H54 (cell line): ENCODE data around the gene DCAF6.

Experiments used
- DNase-seq: peaks from one replicate; pipeline ENCODE4 v3.0.0; 2011; ENCODE audit warnings: low spot score, mixed read lengths; ENCODE audit not compliant: insufficient read length
- FAIRE-seq: peaks from 3 replicates; lab custom pipeline; 2011; peaks lifted over from hg19 to GRCh38; lab: Jason Lieb, UNC
- POLR2A ChIP-seq: IDR thresholded peaks from 2 replicates; pipeline ENCODE4 v1.6.1; 2011; ENCODE audit warnings: low read depth, mild to moderate bottlenecking, low read length

DCAF6 gene

DNA sequence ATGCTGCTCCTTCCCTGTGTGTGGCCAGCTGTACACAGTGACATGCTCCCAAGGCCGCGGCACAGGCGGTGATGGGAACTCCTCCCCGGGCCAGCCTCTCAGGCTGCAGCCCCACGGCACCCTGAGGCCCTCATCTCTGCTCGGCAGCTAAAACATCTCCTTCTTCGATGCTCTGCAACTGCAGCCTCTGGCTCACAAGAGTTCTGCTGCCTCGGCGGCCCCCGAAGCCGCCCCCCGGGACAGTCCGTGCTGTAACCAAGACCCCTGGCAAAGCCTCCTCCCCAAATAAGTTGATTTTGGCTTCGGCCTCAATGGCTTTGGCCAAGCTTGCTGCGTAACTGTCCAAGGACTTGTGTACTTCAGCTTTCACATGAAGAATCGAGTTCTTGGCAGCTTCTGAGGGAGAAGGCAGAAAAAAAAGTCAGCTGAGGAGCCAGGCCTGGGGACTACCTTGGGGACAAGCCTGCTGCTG, 149.0 kb downstream of the DCAF6 start:
- FAIRE-seq = no peak
- DNase-seq = no peak
- no peak for TF ChIP-seq POLR2A

DNA sequence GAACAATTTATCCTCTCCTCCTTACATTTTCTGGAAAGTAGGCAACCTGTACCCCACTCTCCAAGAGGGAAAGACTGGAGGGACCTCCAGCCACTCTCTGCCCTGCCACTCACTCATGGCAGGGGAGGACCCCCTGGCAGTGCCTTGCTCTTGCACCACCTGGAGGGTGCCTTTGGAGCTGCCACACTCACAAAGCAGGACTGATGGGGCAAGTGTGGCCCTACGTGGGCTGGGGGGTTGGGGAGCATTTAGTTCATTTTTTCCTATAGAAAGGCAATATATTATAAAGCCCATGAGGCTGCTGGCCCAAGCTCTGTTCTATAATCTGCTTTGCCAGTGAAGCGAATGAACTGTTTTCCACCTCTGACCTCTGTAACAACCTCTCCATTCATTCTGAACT, 150.0 kb downstream of the DCAF6 start:
- DNase-seq (no peak), FAIRE-seq (no peak)
- TF ChIP-seq POLR2A = no peak

DNA sequence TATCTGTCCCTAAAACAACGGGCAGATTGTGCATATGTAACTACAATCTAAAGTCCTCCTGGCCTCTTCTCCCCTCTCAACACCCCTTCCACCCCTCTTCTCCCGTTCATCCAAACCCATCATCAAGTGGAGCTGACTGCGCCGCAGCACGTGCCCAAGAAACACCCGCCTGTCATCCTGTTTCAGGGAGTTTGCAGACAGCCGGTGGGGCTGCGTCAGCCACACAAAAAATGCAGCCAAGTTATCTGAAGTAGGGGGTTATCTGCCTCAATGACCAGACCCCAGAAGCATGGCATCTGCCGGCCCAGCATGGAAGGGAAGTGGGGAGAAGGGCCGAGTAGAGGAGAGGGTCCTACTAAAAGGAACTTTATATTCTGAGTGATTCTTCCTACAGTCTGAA, 151.2 kb downstream of the DCAF6 start:
- FAIRE-seq (no peak), DNase-seq (no peak)
- TF ChIP-seq POLR2A = no peak

DNA sequence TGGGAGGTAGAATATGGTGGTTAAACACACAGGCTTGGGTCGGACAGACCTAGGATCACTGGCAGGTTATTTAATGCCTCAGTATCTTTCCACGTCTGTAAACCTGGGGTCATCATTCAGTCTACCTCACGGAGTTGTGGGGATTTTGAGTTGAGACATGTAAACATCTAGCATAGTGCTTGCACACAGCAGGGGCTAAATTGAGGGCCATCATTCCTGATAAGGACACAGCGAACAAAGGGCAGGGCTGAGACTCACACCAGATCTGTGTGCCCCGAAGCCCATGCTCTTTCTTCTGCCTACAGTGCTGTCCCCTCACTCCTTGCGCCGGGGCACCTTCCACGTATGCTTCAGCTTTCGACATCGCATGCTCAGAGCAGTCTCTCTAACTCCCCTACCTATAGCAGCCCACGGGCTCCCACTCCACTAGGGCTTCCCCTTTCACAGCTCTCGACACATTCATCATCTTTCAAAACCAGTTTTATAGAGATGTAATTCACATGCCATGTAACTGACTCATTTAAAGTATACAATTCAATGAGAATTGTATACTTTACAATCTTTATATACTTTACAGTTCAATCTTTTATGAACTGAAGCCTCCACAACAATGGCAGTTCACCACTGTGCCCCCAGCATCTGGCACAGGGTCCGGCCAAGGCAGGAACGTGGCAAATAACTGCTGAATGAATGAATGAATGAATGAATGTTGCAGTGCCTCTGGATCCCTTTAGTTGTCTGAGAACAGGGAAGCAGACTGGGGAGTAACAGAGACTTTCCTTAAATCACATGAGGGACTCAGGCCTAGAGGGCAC, 152.2 kb downstream of the DCAF6 start:
- DNase-seq = no peak
- no peak for TF ChIP-seq POLR2A
- no peak for FAIRE-seq

DNA sequence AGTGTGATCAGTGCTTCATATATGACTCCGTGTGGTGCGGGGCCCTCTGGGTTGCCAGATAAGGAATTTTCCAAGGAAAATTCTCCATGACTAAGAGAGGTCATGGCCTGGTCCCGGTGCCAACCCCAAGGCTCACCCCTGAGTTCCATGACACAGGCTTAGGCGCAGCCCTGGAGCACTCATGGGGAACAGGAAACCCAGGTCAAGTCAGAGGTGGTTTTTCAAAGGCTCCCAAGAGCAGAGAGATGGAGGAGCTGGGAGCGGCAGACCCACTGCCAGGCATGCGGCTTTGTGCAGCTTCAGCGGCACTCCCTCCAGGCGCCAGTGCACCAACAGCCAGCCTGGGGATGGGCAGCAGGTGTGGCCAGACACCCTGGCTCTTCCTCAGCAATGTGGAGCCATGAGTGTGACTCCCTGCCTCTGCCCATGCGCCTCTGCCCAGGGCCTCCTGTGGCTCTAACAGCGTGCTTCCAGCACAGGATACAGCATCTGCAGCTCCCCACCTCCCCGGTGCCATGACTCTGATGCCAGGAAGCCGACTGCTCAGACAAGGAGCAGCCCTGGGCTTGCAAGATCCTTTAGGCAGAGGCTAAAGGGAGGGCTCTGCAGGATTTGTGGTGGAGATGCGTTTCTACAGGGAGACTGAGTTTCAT, 153.0 kb downstream of the DCAF6 start:
- DNase-seq (no peak), FAIRE-seq (no peak)
- no peak for TF ChIP-seq POLR2A

DNA sequence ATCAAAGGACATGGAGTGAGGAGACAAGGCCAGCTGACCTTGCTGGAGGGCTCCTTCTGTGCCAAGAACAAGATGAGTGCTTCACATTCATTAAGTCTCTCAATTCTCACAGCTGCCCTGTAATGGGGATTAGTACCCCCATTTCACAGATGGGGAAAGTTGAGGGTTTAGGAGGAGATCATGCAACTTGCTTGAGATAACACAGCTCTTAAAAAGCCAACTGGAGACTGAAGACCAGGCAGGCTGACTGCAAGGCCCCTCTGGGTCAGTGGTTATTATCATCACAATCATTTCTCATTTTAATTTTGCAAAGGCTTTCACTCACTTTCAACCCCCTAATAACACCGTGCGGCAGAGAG, 153.5 kb downstream of the DCAF6 start:
- DNase-seq (no peak), FAIRE-seq (no peak)
- TF ChIP-seq POLR2A = no peak

DNA sequence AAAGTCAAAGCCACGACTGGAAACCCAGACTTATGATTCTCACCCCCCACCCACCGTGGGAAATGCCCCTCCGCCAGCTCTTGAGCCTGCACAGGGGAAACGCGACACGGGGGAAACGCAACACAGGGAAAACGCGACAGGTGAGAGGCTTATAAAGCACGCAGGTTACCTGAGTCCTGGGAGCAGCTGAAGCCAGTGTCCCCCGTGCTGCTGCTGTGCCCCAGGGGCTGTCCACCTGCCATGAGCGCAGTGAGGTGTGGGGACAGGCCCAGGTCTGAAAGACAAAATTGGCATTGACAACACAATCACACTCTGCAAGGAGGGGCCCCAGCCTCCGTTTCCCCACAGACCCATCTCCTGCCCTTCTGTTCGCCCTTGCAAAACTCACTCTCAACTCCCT, 153.9 kb downstream of the DCAF6 start:
- no peak for TF ChIP-seq POLR2A
- FAIRE-seq (no peak), DNase-seq (no peak)

DNA sequence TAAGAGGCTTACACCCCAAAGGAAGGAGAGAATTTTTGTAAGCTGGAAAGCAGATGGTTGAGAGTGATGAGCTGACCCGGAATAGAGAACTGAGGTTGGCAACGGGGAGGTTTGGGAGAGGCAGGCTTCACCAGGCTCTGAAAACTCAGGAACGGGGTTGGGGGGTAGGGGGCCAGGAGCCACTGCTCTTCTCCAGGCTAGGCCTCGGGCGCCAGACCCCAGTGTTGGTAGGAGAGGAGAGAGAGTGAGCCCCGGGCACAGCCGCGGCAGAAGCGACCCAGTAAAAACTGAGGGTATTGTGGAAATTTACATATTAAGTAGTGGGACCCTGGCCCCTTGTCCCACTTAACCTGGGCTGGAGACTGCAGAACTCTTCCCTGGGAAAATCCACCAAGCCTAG, 154.6 kb downstream of the DCAF6 start:
- TF ChIP-seq POLR2A = no peak
- DNase-seq = no peak
- no peak for FAIRE-seq

DNA sequence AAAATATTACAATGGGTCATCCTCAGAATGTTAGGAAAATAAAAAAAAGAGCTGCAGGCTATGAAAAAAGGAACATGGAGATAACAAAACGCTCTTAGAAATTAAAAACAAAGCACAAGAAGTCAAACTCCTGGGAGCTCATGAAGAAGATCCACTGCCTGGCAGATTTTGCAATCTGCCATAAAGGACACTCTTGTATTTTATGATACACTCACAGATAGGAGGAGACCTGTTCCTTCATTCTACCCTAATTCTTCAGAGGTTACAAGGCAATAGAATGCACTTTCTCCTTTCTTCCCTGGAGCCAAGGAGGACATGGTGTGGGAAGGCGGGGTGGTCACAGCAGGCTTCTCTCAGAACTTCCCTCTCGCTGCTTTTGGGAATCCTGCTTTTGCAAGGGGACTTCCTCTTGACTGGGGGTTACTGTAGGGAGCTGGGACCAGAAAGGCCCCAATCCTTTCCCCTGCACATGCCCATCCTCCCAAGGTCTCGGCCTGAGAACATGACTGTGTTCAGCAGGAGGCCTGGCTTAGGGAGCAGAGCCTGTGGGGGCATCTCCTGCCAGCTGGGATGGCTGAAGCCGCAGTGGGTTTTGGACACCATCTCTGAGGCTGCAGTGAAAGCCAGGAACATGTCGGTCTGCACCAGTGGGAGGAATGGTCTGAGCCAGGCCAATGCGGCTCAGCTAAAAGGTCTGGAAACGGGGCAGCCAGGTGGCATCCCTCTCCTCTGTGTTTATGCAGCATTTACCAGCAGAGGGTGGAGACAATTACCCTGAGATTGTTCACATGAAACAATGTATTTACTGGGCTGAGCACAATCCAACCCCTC, 155.5 kb downstream of the DCAF6 start:
- TF ChIP-seq POLR2A = 0 out of 2 replicates have a peak, but pooled peaks have one; percentile 12
- DNase-seq (no peak), FAIRE-seq (no peak)

DNA sequence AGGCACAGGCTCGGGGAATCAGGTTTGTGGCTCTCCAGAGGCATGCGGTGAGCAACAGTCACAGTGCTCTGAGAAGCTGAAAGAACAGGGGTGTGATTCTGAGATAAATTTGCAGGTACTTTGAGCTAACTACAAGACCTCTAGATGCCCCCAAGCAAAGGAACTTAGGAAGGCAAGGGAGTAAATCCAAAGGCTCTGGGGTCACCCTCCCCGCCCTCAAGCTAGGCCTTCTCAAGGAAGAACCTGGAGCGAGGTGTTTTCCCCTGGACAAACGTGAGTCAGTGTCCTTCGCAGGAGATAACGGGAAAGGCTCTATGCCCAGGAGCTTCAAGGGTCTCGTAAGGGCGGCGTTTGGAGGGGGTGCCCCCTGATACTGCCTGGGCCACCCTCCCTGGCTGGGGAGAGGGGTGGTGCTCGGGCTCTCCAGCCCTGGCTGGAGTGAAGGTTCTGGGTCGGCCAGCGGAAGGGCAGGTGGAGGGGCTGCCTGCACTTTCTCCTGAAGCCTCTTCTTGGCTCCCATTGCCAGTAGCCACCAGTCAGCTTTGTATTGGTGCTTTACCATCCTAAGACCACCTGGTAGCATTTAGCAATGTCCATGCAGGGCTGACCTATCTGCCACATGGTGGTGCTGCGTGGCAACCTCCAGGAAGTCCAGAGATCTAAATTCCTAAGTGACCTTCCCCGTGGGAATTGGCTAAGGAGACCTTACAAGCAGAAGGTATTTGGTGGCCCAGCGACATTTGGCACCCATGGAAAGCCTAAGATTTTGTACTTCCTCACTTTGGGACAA, 156.3 kb downstream of the DCAF6 start:
- no peak for FAIRE-seq
- no peak for TF ChIP-seq POLR2A
- DNase-seq = no peak

DNA sequence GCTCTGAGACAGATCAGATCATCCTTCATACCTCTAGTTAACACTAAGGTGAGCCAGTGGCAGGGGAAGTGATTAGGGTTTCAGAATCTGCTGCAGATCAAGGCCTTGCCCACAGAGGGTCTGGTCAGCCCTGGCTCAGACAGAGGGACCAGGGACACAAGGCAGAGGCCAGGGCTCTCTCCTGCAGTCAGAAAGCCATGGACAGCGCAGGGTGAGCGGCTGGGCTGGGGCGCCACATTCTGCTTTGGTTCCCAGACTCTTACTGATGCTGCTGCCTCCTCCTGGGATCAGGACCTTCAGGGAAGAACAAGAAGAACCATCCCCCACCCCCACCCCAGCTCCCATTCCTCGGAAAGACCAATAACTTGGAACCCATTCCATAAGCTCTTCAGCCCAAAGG, 157.1 kb downstream of the DCAF6 start:
- DNase-seq = no peak
- TF ChIP-seq POLR2A = no peak
- FAIRE-seq = no peak

DNA sequence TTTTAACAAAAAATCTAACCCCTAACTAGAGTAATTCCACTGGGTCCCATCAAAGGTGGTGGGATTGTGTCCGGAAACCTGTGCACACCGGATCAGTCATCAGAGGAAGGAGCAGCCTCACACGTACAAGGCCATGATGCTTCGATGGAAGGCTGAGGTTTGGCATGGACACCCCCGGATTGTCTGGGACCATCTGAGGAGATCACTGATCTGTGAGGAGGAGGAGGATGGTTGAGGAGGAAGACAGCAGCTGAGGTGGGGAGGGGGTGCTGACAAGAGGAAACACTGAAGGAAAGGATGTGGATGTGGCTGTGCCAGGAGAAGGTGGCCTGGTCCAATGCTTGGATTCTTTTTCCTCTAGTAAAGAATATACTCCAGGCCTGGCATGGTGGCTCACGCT, 159.0 kb downstream of the DCAF6 start:
- no peak for FAIRE-seq
- no peak for TF ChIP-seq POLR2A
- no peak for DNase-seq
